GM18502 (cell line): ENCODE measurements around the gene GMDS.

Source experiments
- ATAC-seq: cut with Tn5 transposase; IDR thresholded peaks from one replicate; pipeline ENCODE4 v1.9.1; 2021; ENCODE audit warnings: mild to moderate bottlenecking; ENCODE audit not compliant: unreplicated experiment, poor library complexity

GMDS gene

GRCh38 chr6:2242311-2242710 lies 3.1 kb downstream of the GMDS start:
- ATAC-seq = no peak

- no peak for ATAC-seq
Measured at GRCh38 chr6:2240961-2241360, 4.4 kb downstream of the GMDS start.

GRCh38 chr6:2237001-2237400 lies 8.4 kb downstream of the GMDS start:
- no peak for ATAC-seq

- no peak for ATAC-seq
Measured at GRCh38 chr6:2235777-2236495, 9.5 kb downstream of the GMDS start.

- ATAC-seq = no peak
Measured at GRCh38 chr6:2232445-2232844, 13.0 kb downstream of the GMDS start.

GRCh38 chr6:2231438-2231837 lies 14.0 kb downstream of the GMDS start:
- no peak for ATAC-seq

GRCh38 chr6:2230659-2231277 lies 14.6 kb downstream of the GMDS start:
- ATAC-seq = peak; percentile 67

- ATAC-seq = no peak
Measured at GRCh38 chr6:2229742-2230141, 15.7 kb downstream of the GMDS start.

- ATAC-seq = no peak
Measured at GRCh38 chr6:2229039-2229438, 16.4 kb downstream of the GMDS start.

GRCh38 chr6:2228392-2228791 lies 17.0 kb downstream of the GMDS start:
- ATAC-seq = no peak

GRCh38 chr6:2226775-2227174 lies 18.6 kb downstream of the GMDS start:
- ATAC-seq = no peak

GRCh38 chr6:2225422-2226392 lies 19.7 kb downstream of the GMDS start:
- no peak for ATAC-seq

GRCh38 chr6:2224847-2225382 lies 20.5 kb downstream of the GMDS start:
- no peak for ATAC-seq

GRCh38 chr6:2222275-2222842 lies 23.0 kb downstream of the GMDS start:
- no peak for ATAC-seq

GRCh38 chr6:2221726-2222274 lies 23.6 kb downstream of the GMDS start:
- ATAC-seq = peak; percentile 73

- no peak for ATAC-seq
Measured at GRCh38 chr6:2220154-2220553, 25.3 kb downstream of the GMDS start.

- no peak for ATAC-seq
Measured at GRCh38 chr6:2218866-2219265, 26.5 kb downstream of the GMDS start.

- no peak for ATAC-seq
Measured at GRCh38 chr6:2216794-2217383, 28.5 kb downstream of the GMDS start.

GRCh38 chr6:2215342-2215741 lies 30.1 kb downstream of the GMDS start:
- ATAC-seq = no peak

- ATAC-seq = no peak
Measured at GRCh38 chr6:2213086-2213485, 32.3 kb downstream of the GMDS start.
